GM12872 (cell line): ENCODE results near the gene FBN1.

Experiments
- TF ChIP-seq, protein P1 (sequence below): IDR thresholded peaks from 3 replicates; pipeline ENCODE4 v1.5.1; 2011; ENCODE audit warnings: low read depth, mild to moderate bottlenecking, low read length, moderate library complexity; ENCODE audit not compliant: insufficient read depth

Gene FBN1

DNA sequence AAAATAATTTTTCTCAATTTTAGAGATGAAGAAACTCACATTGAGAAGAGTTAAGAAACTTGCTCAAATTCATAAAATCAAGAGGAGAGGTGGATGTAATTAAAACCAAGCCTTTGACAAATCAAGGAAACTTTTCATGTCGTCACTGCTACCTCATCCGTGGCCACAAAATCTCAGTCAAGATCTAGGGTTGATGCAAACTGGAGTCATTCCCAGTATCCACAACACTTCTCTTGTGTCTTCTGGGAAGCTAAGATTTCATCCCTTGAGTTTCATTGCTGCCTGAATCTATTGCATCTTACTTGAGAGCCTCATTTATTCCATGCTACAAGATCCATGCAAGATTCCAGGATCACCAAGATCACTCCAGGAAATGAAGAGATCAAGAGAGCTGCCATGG is 5.4 kb upstream of the FBN1 start:
- TF ChIP-seq, protein P1, sequence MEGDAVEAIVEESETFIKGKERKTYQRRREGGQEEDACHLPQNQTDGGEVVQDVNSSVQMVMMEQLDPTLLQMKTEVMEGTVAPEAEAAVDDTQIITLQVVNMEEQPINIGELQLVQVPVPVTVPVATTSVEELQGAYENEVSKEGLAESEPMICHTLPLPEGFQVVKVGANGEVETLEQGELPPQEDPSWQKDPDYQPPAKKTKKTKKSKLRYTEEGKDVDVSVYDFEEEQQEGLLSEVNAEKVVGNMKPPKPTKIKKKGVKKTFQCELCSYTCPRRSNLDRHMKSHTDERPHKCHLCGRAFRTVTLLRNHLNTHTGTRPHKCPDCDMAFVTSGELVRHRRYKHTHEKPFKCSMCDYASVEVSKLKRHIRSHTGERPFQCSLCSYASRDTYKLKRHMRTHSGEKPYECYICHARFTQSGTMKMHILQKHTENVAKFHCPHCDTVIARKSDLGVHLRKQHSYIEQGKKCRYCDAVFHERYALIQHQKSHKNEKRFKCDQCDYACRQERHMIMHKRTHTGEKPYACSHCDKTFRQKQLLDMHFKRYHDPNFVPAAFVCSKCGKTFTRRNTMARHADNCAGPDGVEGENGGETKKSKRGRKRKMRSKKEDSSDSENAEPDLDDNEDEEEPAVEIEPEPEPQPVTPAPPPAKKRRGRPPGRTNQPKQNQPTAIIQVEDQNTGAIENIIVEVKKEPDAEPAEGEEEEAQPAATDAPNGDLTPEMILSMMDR, result no peak

DNA sequence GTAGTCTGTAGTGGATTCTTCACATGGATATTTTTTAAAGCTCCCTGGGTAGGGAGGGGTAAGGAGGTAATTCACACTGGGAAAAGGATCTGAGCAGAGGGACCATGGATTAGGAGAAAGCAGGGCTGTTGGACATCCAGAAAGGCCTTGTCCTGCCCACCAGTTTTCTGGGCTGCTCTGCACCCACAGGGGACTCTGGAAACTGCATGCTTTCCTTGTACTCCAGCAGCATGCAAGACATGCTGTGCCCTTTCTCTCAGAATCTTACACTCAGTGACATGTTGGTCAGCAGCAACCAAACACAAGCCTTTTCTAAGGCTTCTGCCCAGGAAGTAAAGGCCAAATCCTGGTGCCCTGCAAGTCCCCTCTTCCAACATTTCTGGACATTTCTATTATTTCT is 2.5 kb upstream of the FBN1 start:
- TF ChIP-seq, protein P1, result peak; percentile 41; the same call in 2 of the 3 replicates

DNA sequence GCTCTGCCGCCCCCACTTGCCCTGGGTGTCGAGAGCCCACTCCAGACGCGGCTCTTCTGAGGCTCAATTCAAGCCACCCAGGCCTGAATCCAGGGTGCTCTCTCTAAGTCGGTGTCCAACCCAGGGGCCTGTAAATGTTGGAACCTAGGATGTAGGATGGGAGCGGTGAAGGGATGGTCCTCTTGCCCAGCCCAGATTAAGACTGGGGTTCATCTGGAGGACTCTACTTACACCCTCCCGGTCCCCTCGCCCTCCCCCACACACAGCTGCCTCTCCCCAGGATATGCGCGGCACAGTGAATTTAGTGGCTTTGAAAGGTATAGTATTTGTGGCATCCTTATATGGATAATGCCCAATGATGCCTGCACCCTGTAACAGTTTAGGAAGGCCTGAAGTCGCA is 822 bp upstream of the FBN1 start:
- TF ChIP-seq, protein P1, result no peak

DNA sequence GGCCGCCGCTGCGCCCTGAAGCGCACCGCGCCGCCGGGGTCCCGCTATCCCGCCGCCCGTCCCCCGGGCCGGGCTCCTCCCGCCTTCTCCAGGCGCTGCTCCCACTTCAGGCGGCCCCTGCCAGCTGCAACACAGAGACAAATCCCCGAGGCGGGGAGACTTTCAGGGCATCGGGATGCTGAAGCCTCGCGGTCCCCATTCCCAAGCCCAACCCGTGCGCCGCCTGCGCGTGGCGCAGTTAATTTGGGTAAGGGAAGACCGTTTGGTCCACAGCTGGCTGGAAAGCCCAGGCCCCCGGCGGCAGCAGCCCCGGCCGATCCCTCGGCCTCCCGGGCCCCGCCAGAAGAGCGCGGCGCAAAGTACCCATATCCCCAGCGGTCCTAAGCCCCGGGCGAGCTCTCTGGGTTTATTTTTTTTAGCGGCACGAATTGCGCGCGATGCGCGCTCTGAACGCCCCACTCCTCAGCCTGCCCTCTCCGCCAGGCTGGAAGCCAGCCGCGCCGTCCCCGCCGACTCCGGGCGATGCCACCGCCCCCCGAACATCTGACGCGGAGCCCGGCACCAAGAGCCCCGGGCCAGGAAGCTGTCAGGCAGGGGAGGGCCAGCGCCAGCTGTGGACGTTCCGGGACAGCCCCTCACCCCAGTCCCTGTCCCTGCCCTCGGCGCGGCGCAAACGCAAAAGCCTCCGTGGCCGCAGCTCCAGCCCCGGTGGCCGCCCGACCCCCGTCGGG is 517 bp downstream of the FBN1 start:
- TF ChIP-seq, protein P1, result no peak

DNA sequence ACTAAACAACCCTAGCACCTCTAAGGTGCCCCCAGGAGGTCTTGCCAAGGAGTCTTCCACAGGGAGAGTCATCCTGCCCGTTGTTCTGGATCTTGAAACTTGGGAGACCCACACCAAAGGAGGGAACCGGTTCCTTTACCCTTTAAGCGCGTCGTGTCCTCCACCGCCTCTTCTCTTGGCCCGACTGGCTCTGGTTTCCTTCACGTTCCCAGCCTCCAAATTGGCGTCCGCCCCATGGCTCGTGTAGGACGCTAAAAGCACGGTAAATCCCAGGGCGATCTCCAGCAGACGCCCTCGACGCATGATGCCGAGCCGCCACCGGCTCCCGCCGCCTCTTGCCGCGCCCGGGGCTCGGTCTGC is 1.1 kb downstream of the FBN1 start:
- TF ChIP-seq, protein P1, result no peak

DNA sequence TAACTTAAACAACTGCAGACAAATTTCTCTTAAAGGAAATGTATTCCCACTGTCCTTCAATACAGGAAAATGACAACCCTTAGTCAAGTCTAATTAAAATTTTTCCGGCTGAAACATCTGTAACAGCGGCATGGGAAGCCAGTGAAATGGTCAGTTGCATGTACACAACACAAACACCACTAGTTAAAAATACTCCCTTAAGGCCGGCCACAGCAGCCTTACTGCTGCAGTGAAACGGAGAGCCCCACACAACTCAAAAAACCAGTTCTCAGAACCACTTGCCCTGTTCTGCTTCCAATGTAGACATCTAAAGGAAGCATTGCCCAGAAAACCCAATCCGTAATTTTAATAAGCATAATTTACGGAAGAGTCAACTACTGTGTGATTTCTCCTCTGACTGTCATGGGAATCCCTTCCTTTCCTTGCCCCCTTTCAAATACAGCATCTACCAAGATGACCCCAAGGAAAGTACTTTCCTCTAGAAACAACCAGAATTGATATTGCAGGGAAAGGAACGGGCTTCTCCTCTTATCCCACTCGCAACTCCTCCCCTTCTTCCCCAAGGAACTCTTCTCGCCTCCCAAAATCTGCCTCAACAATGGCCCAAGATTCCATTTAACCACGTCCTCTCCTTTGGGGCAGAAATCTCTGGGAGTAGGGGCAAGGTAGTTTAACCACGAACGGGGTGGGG is 1.6 kb downstream of the FBN1 start:
- TF ChIP-seq, protein P1, result no peak

DNA sequence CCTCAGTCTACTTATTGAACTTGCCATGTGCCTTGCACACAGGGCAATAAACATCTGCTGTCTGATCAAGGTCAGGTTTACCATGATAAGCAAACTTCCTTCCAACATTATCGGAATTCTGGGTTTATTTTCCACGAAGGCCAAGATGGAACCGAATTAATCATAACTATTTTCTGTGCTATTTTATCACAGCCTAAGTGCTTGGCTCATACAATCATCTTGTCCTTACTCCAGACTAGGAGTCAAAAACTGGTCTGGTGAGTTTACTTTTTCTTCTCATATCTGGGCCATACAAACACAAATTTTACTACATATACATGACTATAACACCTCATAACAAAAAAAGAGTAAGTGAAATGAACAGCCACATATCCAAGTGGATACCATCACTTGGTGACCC is 2.3 kb downstream of the FBN1 start:
- TF ChIP-seq, protein P1, result no peak
